ENCODE measurements around the gene LNX2.

GRCh38 chr13:27599096-27599495 lies 21.2 kb downstream of the LNX2 start:
- TF ChIP-seq POLR2A (IDR thresholded peaks at IDR 0.05) (no peak), CTCF (IDR thresholded peaks at IDR 0.05) (no peak)

All from thyroid gland (tissue), 4 donors.